ENCODE results near the gene PNPLA1. TPM values are rescaled to one million over a fixed set of nuclear protein-coding genes. Genes with fewer than 3 reads are reported as not detected.

The PNPLA1 gene
- total RNA-seq, 4 donors from 2014 or later: 0.37 TPM; not detected in 3

DNA sequence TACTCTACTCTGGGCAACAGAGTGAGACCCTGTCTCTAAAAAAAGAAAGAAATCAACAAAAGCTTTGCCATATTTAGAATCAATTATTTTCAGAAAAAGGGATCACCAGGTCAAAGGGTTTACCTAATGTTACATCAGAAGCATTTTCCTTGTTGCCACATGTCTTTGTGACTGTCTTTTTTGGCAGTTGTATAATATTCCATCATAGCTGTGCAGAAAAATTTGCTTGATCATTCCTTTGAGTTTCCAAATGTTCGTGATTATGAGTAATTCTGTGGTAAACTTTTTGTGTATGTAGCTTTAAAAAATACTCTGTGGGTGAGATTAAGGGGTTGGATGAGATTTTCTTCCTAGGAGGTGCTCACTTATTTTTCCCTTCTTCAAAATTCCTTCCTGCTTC, 26.4 kb downstream of the PNPLA1 start:
- DNase-seq (ENCODE audit: low spot score) (no peak), ATAC-seq (ENCODE audit: low FRiP score) (no peak)
- TF ChIP-seq, protein P1, sequence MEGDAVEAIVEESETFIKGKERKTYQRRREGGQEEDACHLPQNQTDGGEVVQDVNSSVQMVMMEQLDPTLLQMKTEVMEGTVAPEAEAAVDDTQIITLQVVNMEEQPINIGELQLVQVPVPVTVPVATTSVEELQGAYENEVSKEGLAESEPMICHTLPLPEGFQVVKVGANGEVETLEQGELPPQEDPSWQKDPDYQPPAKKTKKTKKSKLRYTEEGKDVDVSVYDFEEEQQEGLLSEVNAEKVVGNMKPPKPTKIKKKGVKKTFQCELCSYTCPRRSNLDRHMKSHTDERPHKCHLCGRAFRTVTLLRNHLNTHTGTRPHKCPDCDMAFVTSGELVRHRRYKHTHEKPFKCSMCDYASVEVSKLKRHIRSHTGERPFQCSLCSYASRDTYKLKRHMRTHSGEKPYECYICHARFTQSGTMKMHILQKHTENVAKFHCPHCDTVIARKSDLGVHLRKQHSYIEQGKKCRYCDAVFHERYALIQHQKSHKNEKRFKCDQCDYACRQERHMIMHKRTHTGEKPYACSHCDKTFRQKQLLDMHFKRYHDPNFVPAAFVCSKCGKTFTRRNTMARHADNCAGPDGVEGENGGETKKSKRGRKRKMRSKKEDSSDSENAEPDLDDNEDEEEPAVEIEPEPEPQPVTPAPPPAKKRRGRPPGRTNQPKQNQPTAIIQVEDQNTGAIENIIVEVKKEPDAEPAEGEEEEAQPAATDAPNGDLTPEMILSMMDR (IDR thresholded peaks at IDR 0.05): no peak

DNA sequence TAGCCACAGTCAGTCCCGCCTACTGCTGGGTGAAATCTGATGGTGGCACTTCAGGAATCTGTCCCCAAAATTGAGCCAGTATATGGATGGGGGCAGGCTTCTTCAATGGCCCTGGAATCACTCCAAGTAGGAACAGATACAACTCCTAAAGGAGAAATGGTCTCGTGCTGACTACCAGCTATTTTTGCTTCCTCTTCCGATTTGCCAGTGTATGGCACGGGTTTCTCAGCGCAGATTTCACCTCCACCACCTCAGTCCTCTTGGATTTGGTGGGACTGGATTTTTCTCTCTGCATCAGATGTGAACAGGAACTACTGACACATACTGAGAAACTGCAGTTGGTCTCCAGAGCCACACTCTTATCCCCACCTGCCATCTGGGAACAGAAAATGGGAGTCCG, 27.2 kb downstream of the PNPLA1 start:
- no peak for DNase-seq (ENCODE audit: low spot score)
- no peak for ATAC-seq (ENCODE audit: low FRiP score)
- TF ChIP-seq, protein P1 (IDR thresholded peaks at IDR 0.05): no peak

DNA sequence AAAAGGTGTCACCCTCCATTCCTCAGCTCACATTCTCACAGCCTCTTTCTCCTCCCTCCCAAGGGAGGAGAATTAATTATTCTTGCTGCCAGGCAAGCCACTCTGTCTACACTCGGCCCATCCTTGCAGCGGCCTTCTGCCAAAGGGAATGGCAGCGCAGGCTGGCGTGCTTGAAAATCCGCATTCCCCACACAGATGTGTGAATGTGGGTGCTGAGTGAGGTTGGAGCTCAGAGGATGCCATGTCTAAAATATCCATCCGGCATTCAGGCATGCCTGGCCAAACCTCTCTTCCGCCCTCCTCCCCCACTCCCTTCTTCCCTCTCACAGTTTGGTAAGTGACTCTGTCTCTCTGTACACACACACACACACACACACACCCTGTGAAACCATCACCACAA, 27.7 kb downstream of the PNPLA1 start:
- TF ChIP-seq, protein P1 (IDR thresholded peaks at IDR 0.05): no peak
- DNase-seq (ENCODE audit: low spot score) (no peak), ATAC-seq (ENCODE audit: low FRiP score) (no peak)

DNA sequence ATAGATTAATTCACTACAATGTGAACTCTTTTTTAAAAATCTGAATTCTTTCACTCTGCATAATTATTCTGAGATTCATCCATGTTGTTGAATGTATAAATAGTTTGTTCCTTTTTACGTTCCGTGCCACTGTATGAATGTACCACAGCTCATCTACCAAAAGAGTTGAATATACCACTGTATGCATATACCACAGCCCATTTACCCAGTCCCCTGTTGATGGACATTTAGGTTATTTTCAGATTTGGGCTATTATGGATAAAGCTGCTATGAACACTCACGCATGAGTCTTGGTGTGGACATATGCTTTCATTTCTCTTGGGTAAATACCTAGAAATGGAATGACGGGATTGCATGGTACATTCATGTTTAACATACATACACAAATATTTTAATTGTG, 28.2 kb downstream of the PNPLA1 start:
- no peak for DNase-seq (ENCODE audit: low spot score)
- ATAC-seq (ENCODE audit: low FRiP score): no peak
- TF ChIP-seq, protein P1 (IDR thresholded peaks at IDR 0.05): no peak

DNA sequence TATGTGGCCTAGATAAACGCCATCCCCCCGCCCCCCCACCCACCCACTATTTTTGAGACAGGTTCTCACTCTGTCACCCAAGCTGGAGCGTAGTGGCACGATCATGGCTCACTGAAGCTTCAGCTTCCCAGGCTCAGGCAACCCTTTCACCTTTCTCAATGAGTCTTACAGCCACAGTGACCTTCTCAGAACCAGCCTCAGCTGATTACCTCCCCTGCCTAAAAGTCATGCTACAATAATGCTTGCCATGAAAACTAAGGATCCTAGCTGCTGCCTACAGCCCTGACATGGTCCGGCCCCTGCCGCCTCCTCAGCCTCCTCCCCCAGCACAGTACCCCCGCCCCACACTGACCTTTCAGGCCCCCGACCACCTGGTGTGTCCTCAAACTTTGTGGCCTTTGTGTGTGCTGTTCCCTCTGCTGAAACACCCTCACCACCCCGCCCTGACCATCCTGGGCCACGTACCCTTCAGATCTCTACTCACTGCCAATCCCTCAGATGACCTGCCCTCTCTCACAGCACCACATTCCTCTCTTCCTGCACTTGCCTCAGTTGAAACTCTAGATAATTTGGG, 31.3 kb downstream of the PNPLA1 start:
- TF ChIP-seq, protein P1 (IDR thresholded peaks at IDR 0.05): no peak
- DNase-seq (ENCODE audit: low spot score) (no peak), ATAC-seq (ENCODE audit: low FRiP score) (no peak)

DNA sequence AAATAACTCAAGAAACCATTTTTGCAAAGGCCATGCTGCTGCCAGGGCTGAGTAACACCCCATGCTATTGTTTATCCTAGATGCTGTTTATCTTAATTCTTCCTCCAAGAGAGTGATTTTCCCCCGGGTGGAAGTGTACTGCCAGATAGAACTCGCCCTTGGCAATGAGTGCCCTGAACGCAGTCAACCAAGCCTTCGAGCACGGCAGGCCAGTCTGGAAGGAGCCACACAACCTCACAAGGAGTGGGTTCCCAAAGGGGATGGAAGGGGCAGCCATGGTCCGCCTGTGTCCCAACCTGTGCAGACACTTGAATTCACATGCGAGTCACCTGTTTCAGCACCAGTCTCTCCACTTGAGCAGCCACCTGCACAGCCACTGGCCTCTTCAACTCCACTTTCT, 31.9 kb downstream of the PNPLA1 start:
- DNase-seq (ENCODE audit: low spot score) (no peak), ATAC-seq (ENCODE audit: low FRiP score) (no peak)
- TF ChIP-seq, protein P1 (IDR thresholded peaks at IDR 0.05): no peak

DNA sequence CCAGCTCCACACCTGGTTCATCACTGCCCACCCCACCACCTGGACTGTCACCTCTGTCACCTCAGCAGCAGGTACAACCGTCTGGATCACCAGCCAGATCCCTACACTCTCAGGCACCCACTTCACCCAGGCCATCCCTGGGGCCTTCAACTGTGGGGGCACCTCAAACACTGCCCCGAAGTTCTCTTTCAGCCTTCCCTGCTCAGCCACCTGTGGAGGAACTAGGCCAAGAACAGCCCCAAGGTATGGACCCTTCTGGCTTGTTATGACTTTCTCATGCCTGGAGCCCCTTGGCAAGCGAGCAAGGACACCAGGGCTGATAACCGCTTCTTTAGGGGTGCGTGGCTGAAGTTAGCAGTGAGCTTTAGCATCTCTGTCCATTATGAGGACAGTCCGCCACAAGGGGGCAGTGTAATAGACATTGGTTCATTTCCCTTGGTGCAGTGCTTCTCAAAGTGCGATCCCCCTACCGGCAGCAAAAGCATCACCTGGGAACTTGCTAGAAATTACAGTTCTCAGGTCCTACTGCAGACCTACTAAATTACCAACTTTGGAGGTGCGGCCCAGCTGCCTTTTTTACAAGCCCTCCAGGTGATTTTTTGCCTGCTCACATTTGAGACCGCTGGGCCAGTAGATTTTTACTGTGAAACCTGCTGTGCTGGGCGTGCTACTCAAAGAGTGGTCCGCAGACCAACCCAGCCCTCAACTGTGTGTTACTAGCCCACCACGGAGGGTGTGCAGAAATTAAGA, 32.5 kb downstream of the PNPLA1 start:
- peak; percentile 79 for ATAC-seq (ENCODE audit: low FRiP score)
- TF ChIP-seq, protein P1 (IDR thresholded peaks at IDR 0.05): peak in 2 of 3 donors; percentile 48 to 66
- DNase-seq (ENCODE audit: low spot score): peak; percentile 100
